Right lobe of liver (tissue), 6 donors: ENCODE measurements around the gene SPIN1. TPM values are rescaled to one million over a fixed set of nuclear protein-coding genes. Genes with fewer than 3 reads are reported as not detected.
A peak's percentile ranks its signal among the peaks of the same experiment; 100 is the strongest.

Source experiments
- ATAC-seq, 4 donors: fragments of 200-7000 bp; cut with Tn5 transposase; one replicate each; pipeline ENCODE4 v1.9.1; 2020; ENCODE audit warnings: mild to moderate bottlenecking in 4 of 4, moderate library complexity in 4 of 4
- DNase-seq, 3 donors: peaks; one replicate each; pipeline ENCODE4 v3.0.0-alpha.2; 2020
- H3K27ac ChIP-seq, 3 donors: fragments of 200-600 bp; one replicate each; pipeline ENCODE4 v1.8.0; 2022
- H3K27me3 ChIP-seq, 2 donors: fragments of 200-600 bp; one replicate each; pipeline ENCODE4 v1.8.0; 2022
- H3K36me3 ChIP-seq, 4 donors: fragments of 200-600 bp; sonication (generic) in 1 of 4; one replicate each; pipeline versions ENCODE4 v1.5.1 to v1.8.0; 2017 to 2022; ENCODE audit warnings: control low read depth in 1 of 4
- H3K4me1 ChIP-seq, 4 donors: fragments of 200-600 bp; sonication (generic) in 1 of 4; one replicate each; pipeline versions ENCODE4 v1.5.1 to v1.8.0; 2017 to 2022; ENCODE audit warnings: control low read depth in 1 of 4
- H3K4me3 ChIP-seq, 3 donors: fragments of 200-600 bp; one replicate each; pipeline ENCODE4 v1.8.0; 2022
- H3K9me3 ChIP-seq, 4 donors: fragments of 200-600 bp; sonication (generic) in 1 of 4; one replicate each; pipeline versions ENCODE4 v1.5.1 to v1.8.0; 2017 to 2022; ENCODE audit warnings: control low read depth in 1 of 4
- CTCF ChIP-seq, 4 donors: fragments of 200-600 bp in 3 of 4; fragments of 450-650 bp in 1 of 4; IDR thresholded peaks; one replicate each; pipeline versions ENCODE4 v1.5.1 to v1.8.0; 2016 to 2022; ENCODE audit warnings: antibody characterized with exemption in 4 of 4, mild to moderate bottlenecking in 2 of 4
- POLR2A ChIP-seq: fragments of 450-650 bp; IDR thresholded peaks from one replicate; pipeline ENCODE4 v1.6.1; 2017; ENCODE audit warnings: antibody characterized with exemption, mild to moderate bottlenecking
- WGBS: methylation state at CpG from one replicate; pipeline ENCODE4 v1.1.6; 2018; ENCODE audit warnings: low coverage, low lambda C conversion rate; ENCODE audit not compliant: insufficient coverage; ENCODE audit errors: missing lambda C conversion rate; 5-methylcytosine and 5-hydroxymethylcytosine counted together
- intact Hi-C, 2 donors: fragments of 100-400 bp; cut with DNase I; formaldehyde crosslinking; loops; one replicate each; pipeline versions ENCODE4 v1.11.2 to v1.14.1; 2022
- total RNA-seq, 6 experiments: library from RNA; depleted of rRNA in 2 of 6; stranded (reverse); fragments of >200 nt in 2 of 6; fragmentation: NEBNext Ultra II Directional in 3 of 6; extraction: Animal tissue kit (Norgen Biotek cat#: 25700) in 3 of 6; gene quantifications; one replicate each; pipeline versions ENCODE4 v1.1.0 to v1.2.4, GENCODE V29; 2016 to 2023
- donor health status: DM: no; HTN: yes; CAD: no.
- donor health status: DM: no; HTN: no; CAD: no.
- donor health status: DM: no; HTN: no; CAD: no.
- donor health status: DM: no; HTN: yes; CAD: no.
- donor health status: DM: no; HTN: yes; CAD: no.

Gene SPIN1
- total RNA-seq, 6 experiments from 2014 or later = 15.7 to 21.2 (median 18.7) TPM

DNA sequence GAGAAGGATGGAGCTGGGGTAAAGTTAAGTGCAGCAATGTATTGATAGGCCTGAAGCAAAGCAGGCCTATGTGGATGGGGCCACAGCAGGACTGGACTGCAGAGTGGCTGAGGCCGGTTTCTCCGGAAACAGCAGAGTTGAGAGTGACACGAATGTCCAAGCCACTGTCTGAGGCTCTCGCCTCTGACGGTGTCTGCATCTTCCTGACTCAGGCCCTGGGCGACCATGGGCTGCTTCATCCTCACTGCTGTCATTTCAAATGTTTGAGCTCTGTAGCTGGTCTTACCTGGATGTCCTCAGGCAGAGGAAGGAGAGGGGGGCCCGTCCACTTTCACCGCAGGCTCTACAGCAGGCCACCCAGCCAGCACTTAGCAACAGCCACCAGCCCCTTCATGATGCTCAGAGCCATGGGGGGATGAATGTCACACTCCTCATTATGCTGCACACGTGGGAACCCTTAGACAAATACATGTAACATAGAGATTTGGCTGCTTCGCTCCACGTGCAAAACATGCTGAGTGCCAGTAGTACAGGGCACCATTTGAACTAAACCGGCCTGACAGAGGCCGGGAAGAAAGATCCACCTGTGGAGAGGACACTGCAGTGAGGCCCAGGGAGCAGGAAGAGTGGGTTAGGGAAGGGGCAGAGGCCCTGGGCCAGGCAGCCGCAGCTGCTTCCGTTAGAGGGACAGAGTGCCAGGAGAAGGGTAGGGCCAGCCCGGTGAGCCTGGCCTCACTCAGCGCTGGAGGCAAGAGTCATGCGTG is 115.0 kb downstream of the SPIN1 start:
- TF ChIP-seq CTCF (IDR thresholded peaks at IDR 0.05) (no peak), POLR2A (no peak)
- WGBS = 52% methylated on average over 3 of the region's 18 CpGs
- no peaks in the 10 kb centered on the region for H3K27me3 ChIP-seq
- intact Hi-C loops = no loop called here
- peak in 1 of 4 donors; percentile 25 for ATAC-seq
- H3K27ac ChIP-seq = no peak overlapping the region
- no peaks in the 10 kb centered on the region for H3K9me3 ChIP-seq
- no peaks in the 10 kb centered on the region for H3K4me1 ChIP-seq
- H3K36me3 ChIP-seq = no peaks in the 10 kb centered on the region
- DNase-seq = peak in 1 of 3 donors; percentile 29
- H3K4me3 ChIP-seq = no peak overlapping the region

GRCh38 chr9:88503845-88504764 is 115.9 kb downstream of the SPIN1 start:
- WGBS = 89% methylated on average over 13 of the region's 17 CpGs
- Histone ChIP-seq H3K4me1 (no peaks in the 10 kb centered on the region), H3K27me3 (no peaks in the 10 kb centered on the region), H3K9me3 (no peaks in the 10 kb centered on the region), H3K4me3 (no peak overlapping the region), H3K36me3 (no peaks in the 10 kb centered on the region), H3K27ac (no peak overlapping the region)
- TF ChIP-seq POLR2A (no peak), CTCF (IDR thresholded peaks at IDR 0.05) (no peak)
- peak in 1 of 3 donors; percentile 25 for DNase-seq
- intact Hi-C loops = no loop called here
- ATAC-seq = peak in 1 of 4 donors; percentile 37

GRCh38 chr9:88508326-88508725 is 120.1 kb downstream of the SPIN1 start:
- Histone ChIP-seq H3K4me1 (no peaks in the 10 kb centered on the region), H3K9me3 (no peaks in the 10 kb centered on the region), H3K36me3 (no peaks in the 10 kb centered on the region), H3K27ac (no peak overlapping the region), H3K4me3 (no peak overlapping the region), H3K27me3 (no peaks in the 10 kb centered on the region)
- DNase-seq (no peak), ATAC-seq (no peak)
- TF ChIP-seq POLR2A (no peak), CTCF (IDR thresholded peaks at IDR 0.05) (no peak)
- intact Hi-C loops = no loop called here
- WGBS = 82% methylated on average over 2 of the region's 2 CpGs

- Histone ChIP-seq H3K36me3 (no peaks in the 10 kb centered on the region), H3K4me3 (no peak overlapping the region), H3K27me3 (no peaks in the 10 kb centered on the region), H3K27ac (no peak overlapping the region), H3K4me1 (no peaks in the 10 kb centered on the region), H3K9me3 (no peaks in the 10 kb centered on the region)
- intact Hi-C loops = no loop called here
- ATAC-seq (no peak), DNase-seq (no peak)
- TF ChIP-seq POLR2A (no peak), CTCF (IDR thresholded peaks at IDR 0.05) (no peak)
- WGBS = 85% methylated on average over 4 of the region's 4 CpGs
These were observed 123.7 kb downstream of the SPIN1 start for GRCh38 chr9:88511906-88512305.
